ENCODE data around the gene HDAC6. TPM values are rescaled to one million over a fixed set of nuclear protein-coding genes. Genes with fewer than 3 reads are reported as not detected.
A peak's percentile ranks its signal among the peaks of the same experiment; 100 is the strongest.

Gene HDAC6
- total RNA-seq, 1 experiment from 2014 or later = 79.9 TPM

- H3K4me2 ChIP-seq (ENCODE audit: low read length) = no peak overlapping the region
- no peak for DNase-seq (ENCODE audit: low read depth, low spot score)
- intact Hi-C loops (cut with micrococcal nuclease) = no loop called here
Observed at GRCh38 chrX:48785540-48786214, 16.2 kb upstream of the HDAC6 start.

GRCh38 chrX:48786341-48786800, 15.5 kb upstream of the HDAC6 start, which contains the start of gene GATA1:
GATA1 (plus strand) TSS chrX:48786590; CDS start chrX:48791110, 4,520 bp downstream.
- no peak for DNase-seq (ENCODE audit: low read depth, low spot score)
- Histone ChIP-seq H3K9ac (ENCODE audit: low read length) (no peak within 1 kb of the TSS), H3K9me3 (ENCODE audit: control insufficient read depth in 1 of 2, insufficient read depth in 1 of 2, low read depth in 1 of 2, low read length in 2 of 2) (no peaks in the 10 kb centered on the region), H3K36me3 (ENCODE audit: control insufficient read depth in 1 of 2, insufficient read depth in 2 of 2, low read length in 2 of 2) (no peaks in the 10 kb centered on the region), H3K27ac (ENCODE audit: low read depth, low read length) (no peak within 1 kb of the TSS), H3K4me3 (replicated peaks in 1 of 2; ENCODE audit: low read depth in 1 of 2, low read length in 2 of 2) (no peak within 1 kb of the TSS), H3K4me1 (ENCODE audit: control insufficient read depth in 1 of 2, insufficient read depth in 2 of 2, low read length in 2 of 2) (no peaks in the 10 kb centered on the region), H3K4me2 (ENCODE audit: low read length) (no peak within 1 kb of the TSS), H2AFZ (ENCODE audit: low read depth, low read length, poor library complexity, severe bottlenecking) (no peak within 1 kb of the TSS), H3K79me2 (ENCODE audit: insufficient read depth, low read length) (no peaks in the 10 kb centered on the region), H3K9me2 (ENCODE audit: insufficient read depth) (no peaks in the 10 kb centered on the region), H4K20me1 (ENCODE audit: insufficient read depth) (no peaks in the 10 kb centered on the region), H3K27me3 (ENCODE audit: insufficient read depth, low read length) (no peaks in the 10 kb centered on the region)
- TF ChIP-seq ZFX (IDR thresholded peaks at IDR 0.05) (no peak), EZH2phosphoT487 (IDR thresholded peaks at IDR 0.05; ENCODE audit: borderline replicate concordance) (no peak), FOSL1 (IDR thresholded peaks at IDR 0.05; ENCODE audit: low read depth) (no peak), TCF7L2 (IDR thresholded peaks at IDR 0.05; ENCODE audit: borderline replicate concordance, extremely low read depth, insufficient read depth, insufficient read length) (no peak), MAX (IDR thresholded peaks at IDR 0.05) (no peak), CEBPB (IDR thresholded peaks at IDR 0.05; ENCODE audit: low read depth) (no peak), JUND (IDR thresholded peaks at IDR 0.05) (no peak), RAD21 (IDR thresholded peaks at IDR 0.05; ENCODE audit: low read depth) (no peak), ZNF274 (IDR thresholded peaks at IDR 0.05; ENCODE audit: low read depth, low read length) (no peak)
- intact Hi-C loops (cut with micrococcal nuclease) = no loop called here
- no TSS peak for BruUV-seq (replicated peaks)
- CTCF ChIA-PET = no interaction called here
- ATAC-seq = peak; percentile 55; the same call in 1 of the 2 replicates
- POLR2A ChIA-PET = no interaction called here
- RAD21 ChIA-PET (ENCODE audit: low non-redundant PET in 1 of 2, low total read pairs in 2 of 2, uncharacterized antibody in 2 of 2, unreplicated experiment in 2 of 2) = no interaction called here

More at GRCh38 chrX:48785540-48786214, 16.2 kb upstream of the HDAC6 start:
- Histone ChIP-seq H3K27ac (ENCODE audit: low read depth, low read length) (no peak overlapping the region), H3K9me2 (ENCODE audit: insufficient read depth) (no peaks in the 10 kb centered on the region), H3K79me2 (ENCODE audit: insufficient read depth, low read length) (no peaks in the 10 kb centered on the region), H2AFZ (ENCODE audit: low read depth, low read length, poor library complexity, severe bottlenecking) (no peak overlapping the region), H3K4me3 (replicated peaks in 1 of 2; ENCODE audit: low read depth in 1 of 2, low read length in 2 of 2) (no peak overlapping the region), H3K27me3 (ENCODE audit: insufficient read depth, low read length) (no peaks in the 10 kb centered on the region), H3K9me3 (ENCODE audit: control insufficient read depth in 1 of 2, insufficient read depth in 1 of 2, low read depth in 1 of 2, low read length in 2 of 2) (no peaks in the 10 kb centered on the region), H3K36me3 (ENCODE audit: control insufficient read depth in 1 of 2, insufficient read depth in 2 of 2, low read length in 2 of 2) (no peaks in the 10 kb centered on the region), H3K4me1 (ENCODE audit: control insufficient read depth in 1 of 2, insufficient read depth in 2 of 2, low read length in 2 of 2) (no peaks in the 10 kb centered on the region), H3K9ac (ENCODE audit: low read length) (no peak overlapping the region), H4K20me1 (ENCODE audit: insufficient read depth) (no peaks in the 10 kb centered on the region)
- ATAC-seq = no peak
- CTCF ChIA-PET = no interaction called here
- RAD21 ChIA-PET (ENCODE audit: low non-redundant PET in 1 of 2, low total read pairs in 2 of 2, uncharacterized antibody in 2 of 2, unreplicated experiment in 2 of 2) = no interaction called here
- POLR2A ChIA-PET = no interaction called here
- BruUV-seq (replicated peaks) = no TSS peak
- TF ChIP-seq FOSL1 (IDR thresholded peaks at IDR 0.05; ENCODE audit: low read depth) (no peak), JUND (IDR thresholded peaks at IDR 0.05) (no peak), SP1 (IDR thresholded peaks at IDR 0.05; ENCODE audit: low read depth) (no peak), EZH2 (IDR thresholded peaks at IDR 0.05) (no peak)
